Measurements from ENCODE around the gene YWHAE.
A peak's percentile ranks its signal among the peaks of the same experiment; 100 is the strongest.
"Not testable (repeated sequence)": the region's sequence is repeated elsewhere in the genome, so short reads cannot be mapped to it uniquely, and the experiment has no call there.

Gene YWHAE

DNA sequence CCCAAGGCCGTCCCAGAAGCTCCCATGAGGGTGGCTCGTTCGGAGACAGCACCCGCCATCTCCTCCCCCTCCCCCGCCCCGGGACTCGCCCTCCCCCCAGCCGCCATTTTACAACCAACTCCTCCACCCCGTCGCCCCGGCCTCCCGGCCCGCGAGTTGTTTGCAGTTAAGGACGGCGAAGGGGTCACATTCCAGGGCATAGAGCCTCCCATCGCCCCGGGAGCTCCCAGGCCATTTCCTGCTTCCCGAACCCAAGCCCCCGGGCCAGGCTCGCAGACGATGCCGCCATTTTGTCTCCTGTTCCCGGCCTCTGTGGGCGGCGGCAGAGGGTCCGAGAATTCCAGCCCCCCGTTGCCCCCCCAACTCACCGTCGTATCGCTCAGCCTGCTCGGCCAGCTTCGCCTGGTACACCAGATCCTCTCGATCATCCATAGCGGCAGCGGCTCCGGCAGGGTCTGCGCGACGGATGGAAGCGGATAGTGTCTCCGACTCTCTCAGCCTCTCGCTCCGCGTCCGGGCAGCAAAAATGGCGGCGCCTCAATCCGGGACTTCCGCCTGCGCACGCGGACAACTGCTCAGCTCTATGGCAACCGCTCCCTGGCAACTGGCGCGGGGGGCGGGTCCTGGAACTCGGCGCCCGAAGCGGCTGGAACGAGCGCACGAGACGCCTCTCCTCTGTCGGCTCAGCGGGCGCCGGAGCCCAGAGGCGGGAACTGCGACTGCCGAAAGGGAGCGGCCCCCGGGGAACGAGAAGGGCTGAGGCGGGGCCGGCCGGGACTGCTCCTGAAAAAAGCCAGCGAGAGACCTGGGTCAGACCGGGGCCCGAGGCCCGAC lies at the start of gene YWHAE:
Gene YWHAE, minus strand, starts transcription at position 544 of the 834 bp plus-strand sequence. Its CDS starts 112 bp downstream, at position 432.
- peak; percentile 92 to 94 for DNase-seq (ENCODE audit: low read depth in 1 of 2, low spot score in 1 of 2)

DNA sequence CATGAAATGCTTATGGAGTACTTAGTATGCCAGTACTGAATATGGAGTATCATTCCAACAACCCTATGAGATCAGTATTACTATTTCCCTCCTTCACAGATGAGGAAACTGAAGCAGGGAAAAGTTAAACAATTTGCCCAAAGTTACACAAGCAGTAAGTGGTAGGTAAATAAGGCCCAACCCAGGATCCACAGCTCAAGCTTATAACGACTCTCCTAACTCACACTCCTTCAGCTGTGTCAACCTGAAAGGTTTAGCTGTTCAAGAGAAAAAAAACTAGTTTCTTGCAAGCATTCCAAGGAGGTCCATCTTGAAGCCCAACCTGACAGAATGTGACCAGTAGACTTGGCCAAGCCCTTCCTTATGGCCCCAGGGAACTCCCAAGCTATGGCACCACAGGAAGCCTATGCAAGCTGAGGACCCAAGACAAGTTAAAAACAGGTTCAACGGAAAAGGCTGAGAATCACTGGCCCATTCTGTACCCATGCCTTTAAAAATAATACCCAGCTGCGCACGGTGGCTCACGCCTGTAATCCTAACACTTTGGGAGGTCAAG lies 49.5 kb upstream of the YWHAE start:
- DNase-seq (ENCODE audit: low read depth in 1 of 2, low spot score in 1 of 2) = no peak

DNA sequence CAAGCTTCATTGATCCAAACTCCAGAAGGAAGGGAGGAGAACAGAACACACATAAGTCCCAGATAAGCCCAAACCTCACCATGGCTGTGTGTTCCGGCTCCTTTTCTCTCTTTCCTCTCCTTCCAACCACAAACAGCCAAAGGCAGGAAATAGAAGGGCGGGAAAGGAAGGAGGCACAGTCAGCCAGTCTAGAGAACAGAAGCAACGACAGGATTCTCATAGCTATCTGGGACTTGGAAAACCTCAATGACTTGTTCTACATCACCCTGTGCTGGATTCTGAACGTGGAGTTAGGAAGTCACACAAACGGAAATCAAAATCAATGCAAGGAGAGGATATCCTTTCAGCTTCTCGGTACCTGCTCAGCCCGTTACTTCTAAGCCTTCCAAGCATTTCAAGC lies 47.0 kb upstream of the YWHAE start:
- no peak for DNase-seq (ENCODE audit: low read depth in 1 of 2, low spot score in 1 of 2)

DNA sequence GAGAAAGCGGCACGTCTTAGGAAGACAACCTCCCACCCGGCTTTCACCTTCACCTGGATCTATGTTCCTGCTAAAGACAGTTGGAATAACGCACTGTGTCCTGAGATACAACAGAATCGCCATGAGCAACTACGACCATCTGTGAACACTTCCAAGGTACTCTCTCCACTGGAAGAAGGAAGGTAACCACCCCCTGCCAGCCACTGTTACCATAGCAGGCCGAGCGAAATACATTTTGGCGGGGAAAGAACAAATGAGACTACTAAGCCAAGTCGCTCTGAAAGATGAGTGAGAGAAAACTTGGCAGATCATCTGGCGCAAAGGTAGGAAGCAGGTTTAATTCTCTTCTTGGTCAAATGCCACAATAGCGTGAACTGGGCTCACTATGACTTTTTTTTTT lies 46.2 kb upstream of the YWHAE start:
- DNase-seq (ENCODE audit: low read depth in 1 of 2, low spot score in 1 of 2) = no peak

DNA sequence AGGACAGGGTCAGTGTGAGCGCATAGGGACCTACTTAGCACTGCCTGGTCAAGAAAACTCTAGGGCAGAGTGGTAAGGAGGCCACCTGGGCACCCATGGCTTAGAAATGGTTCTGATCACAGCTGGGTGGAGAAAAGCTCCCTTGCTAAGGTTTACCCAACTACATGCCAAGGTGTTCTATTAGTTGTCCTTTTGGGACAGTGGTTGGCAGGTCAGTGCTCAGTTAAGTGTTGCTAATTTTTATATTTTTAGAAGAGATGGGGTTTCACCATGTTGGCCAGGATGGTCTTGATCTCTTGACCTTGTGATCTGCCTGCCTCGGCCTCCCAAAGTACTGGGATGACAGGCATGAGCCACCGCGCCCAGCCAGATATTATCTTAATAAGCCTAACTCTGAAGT lies 45.7 kb upstream of the YWHAE start:
- not testable (repeated sequence) for DNase-seq (ENCODE audit: low read depth in 1 of 2, low spot score in 1 of 2)

DNA sequence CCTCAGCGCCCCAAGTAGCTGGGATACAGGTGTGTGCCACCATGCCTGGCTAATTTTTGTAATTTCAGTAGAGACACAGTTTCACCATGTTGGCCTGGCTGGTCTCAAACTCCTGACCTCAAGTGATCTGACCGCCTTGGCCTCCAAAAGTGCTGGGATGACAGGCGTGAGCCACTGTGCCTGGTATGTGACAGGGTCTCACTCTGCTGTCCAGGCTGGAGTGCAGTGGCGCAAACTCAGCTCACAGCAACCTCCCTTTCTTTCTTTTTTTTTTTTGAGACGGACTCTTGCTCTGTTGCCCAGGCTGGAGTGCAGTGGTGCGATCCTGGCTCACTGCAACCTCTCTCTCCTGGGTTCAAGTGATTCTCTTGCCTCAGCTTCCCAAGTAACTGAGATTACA lies 42.7 kb upstream of the YWHAE start:
- not testable (repeated sequence) for DNase-seq (ENCODE audit: low read depth in 1 of 2, low spot score in 1 of 2)

DNA sequence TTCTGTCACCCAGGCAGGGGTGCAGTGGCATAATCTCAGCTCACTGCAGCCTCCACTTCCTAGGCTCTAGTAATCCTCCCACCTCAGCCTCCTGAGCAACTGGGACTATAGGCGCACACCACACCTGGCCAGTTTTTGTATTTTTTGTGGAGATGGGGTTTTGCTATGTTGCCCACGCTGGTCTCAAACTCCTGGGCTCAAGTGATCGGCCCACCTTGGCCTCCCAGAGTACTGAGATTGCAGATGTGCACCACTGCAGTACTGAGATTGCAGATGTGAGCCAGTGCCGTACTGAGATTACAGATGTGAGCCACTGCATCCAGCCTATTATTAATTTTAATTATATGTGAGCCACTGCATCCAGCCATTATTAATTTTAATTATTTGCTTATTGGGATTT lies 42.2 kb upstream of the YWHAE start:
- no peak for DNase-seq (ENCODE audit: low read depth in 1 of 2, low spot score in 1 of 2)

DNA sequence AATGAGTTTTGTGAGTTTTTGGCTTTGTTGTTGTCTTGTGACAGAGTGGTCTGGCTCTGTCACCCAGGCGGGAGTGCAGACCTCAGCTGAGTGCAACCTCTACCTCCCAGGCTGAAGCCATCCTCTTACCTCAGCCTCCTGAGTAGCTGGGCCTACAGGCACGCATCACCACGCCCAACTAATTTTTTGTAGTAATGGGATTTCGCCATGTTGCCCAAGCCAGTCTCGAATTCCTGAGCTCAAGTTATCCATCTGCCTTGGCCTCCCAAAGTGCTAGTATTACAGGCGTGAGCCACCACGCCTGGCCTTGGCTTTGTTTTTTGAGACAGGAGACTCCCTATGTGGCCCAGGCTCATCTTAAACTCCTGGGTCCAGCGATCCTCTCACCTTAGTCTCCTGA lies 40.9 kb upstream of the YWHAE start:
- no peak for DNase-seq (ENCODE audit: low read depth in 1 of 2, low spot score in 1 of 2)

DNA sequence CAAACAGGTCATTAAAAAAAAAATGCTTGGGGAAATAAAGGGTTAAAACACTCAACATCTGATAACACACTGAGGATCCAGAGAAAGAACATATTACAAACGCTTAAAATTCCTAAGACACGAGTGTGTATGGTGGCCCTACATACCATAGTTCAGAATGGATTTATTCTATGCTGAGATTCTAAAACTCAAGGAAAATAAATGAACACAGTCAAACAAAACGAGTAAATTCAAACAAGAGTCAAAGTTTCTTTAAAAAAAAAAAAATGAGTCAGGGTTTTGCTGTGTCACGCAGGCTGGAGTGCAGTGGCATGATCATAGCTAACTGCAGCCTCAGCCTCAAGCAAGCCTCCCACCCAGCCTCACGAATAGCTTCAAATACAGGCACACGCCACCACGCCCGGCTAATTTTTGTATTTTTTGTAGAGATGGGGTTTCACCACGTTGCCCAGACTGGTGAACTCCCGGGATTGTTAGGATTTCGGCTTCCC lies 38.6 kb upstream of the YWHAE start:
- no peak for DNase-seq (ENCODE audit: low read depth in 1 of 2, low spot score in 1 of 2)

DNA sequence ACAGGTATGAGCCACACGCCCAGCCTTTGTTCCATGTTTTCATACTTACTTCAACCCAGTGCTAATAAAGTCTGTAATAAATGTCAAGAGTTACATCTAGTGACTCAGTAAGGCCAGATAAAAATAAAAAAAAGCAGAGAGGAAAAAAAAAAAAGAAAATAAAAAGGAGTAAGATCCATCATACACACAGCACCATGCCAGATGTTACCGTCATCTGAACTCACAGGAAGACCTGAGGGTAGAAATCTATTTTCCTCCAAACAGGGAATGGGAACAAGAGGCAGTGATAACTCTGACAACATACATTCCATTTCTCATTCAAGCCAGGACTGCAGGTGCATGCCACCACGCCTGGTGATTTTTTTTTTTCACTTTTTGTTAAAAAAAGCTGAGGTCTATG lies 35.3 kb upstream of the YWHAE start:
- DNase-seq (ENCODE audit: low read depth in 1 of 2, low spot score in 1 of 2) = no peak

DNA sequence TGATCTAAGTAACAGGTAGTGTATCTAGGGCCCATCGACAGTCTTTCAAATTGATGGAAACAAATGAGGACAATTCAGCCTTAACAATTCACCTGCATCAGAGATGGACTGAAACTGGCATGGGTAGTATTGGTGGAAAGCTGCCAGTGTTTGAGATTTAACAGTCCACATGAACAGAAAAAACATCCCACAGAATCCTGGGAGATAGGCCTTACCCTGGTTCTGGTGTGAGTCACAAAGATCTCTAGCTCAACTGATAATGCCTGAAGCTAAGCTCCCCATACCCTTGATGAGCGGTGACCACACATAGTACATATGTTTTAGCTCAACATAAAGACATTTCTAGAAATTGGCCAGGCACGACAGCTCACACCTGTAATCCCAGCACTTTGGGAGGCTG lies 34.1 kb upstream of the YWHAE start:
- DNase-seq (ENCODE audit: low read depth in 1 of 2, low spot score in 1 of 2) = no peak

DNA sequence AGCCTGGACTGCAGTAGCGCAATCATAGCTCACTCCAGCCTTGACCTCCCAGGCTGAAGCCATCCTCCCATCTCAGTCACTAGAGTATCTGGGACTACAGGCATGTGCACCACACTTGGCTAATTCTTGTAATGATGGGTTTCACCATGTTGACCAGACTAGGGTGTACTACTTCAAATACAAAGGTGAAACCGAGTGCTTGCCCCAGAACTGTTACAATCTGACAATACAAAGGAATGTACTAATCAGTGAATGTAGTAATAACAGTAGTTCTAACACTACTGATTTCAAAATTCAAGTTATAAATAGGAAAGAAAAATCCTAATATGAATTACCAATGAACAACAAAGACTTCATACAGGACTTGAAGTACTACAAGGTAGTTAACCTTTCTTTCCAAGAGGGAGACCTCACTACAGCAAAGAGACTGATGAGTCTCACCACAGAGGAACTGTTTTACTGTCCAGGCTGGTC lies 31.6 kb upstream of the YWHAE start:
- DNase-seq (ENCODE audit: low read depth in 1 of 2, low spot score in 1 of 2) = no peak

DNA sequence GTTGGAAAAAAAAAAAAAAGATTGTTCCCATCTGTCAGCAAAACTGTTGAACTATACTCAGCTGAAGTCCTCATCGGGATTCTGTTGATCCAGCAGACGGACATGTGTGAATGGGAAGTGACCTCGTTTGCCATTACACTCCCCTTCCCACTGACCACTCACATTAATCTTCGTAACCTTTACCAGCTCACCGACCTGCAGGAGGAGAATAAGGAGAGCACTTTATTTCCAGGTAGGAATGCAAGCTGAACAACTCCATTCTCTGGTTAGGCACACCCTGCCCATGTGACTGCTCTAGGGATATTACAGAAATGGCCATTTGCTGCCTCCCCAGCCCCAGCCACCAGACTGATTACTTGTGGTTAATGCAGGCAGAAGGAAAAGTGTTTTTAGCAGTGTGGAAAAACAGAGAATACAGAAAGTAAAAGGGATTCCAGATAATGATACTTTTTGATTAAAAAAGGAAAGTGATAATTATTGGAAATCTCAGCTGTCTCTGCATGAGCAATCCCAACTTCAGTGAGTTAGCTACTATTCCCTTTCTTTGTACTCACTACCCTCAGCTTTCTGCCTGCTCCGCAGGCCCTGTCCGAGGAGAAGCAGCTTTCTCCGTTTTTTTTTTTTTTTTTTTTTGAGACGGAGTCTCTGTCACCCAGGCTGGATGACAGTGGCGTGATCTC lies 23.6 kb upstream of the YWHAE start:
- DNase-seq (ENCODE audit: low read depth in 1 of 2, low spot score in 1 of 2) = no peak

DNA sequence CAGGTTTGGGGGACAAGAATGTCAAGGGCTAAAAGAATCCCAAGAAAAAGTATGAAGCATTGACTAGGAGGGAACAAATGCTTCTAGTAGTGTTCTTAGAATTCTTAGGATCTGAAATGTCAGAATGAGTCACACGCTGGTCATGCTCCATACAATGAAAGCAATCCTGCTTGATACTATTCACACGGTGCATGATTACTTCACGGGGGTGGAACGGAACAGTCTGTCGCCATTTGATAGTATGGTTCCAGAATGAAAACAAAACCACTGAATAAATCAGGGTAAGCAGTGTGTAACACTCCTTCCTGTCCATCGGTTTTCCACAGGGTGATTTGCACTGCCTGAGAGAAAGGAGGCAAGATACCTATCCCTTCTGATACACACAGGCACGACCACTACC lies 22.9 kb upstream of the YWHAE start:
- DNase-seq (ENCODE audit: low read depth in 1 of 2, low spot score in 1 of 2) = no peak

DNA sequence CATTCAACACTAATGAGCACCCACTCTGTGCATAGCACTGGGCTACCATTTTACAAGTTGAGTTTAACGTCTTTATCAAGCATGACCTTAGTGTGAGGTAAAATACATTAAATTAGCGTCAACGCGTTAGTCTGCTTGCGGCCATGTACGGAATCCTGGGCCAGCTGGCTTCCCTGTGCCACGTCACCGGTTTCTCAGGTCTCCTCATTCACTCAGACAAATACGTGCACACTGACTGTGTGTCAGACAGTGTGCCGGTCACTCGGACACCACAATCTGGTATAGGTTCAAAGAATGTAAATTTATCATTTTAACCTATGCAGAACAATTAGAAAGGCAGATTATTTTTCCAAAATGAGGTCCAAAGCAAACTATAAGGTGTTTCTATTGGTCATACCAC lies 21.4 kb upstream of the YWHAE start:
- DNase-seq (ENCODE audit: low read depth in 1 of 2, low spot score in 1 of 2) = no peak

DNA sequence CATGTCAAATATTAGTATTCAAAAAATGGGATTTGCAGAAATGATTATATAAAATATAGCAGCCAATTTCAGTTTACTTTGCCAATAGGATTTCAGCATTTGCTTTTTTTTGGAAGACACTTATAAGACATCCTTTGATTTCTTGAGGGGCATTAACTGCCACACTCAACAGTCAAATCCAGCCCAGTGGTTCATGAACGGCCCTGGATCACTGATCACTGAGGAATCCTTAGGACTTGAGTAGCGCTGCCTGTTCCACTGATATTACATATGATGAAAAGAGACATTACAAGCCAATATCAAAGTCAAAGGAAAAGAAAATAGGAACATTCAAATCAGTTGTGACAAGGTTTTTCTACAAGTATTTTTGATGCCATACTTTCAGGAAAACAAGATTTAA lies 21.0 kb upstream of the YWHAE start:
- DNase-seq (ENCODE audit: low read depth in 1 of 2, low spot score in 1 of 2) = no peak

DNA sequence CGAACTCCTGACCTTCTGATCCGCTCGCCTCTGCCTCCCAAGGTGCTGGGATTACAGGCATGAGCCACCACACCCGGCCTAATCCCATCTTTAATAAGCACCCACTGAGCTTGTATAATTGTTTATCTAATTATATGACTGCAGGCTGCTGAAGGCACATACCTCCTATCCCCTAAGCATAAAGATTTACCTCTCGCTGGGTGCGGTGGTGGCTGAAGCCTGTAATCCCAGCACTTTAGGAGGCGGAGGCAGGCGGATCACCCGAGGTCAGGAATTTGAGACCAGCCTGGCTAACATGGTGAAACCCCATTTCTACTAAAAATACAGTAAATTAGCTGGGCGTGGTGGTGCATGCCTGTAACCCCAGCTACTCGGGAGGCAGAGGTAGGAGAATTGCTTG lies 20.1 kb upstream of the YWHAE start:
- DNase-seq (ENCODE audit: low read depth in 1 of 2, low spot score in 1 of 2) = no peak

DNA sequence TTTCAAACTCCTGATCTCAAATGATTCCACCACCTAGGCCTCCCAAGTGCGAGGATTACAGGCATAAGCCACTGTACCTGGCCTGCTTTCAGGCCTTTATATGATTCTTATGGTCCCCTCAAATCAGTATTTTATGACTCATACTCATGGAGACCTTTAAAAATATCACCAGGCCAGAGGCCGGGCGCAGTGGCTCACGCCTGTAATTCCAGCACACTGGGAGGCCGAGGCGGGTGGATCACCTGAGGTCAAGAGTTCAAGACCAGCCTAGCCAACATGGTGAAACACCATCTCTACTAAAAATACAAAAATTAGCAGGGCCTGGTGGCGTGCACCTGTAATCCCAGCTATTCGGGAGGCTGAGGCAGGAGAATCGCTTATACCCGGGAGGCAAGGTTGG lies 18.5 kb upstream of the YWHAE start:
- DNase-seq (ENCODE audit: low read depth in 1 of 2, low spot score in 1 of 2) = not testable (repeated sequence)

DNA sequence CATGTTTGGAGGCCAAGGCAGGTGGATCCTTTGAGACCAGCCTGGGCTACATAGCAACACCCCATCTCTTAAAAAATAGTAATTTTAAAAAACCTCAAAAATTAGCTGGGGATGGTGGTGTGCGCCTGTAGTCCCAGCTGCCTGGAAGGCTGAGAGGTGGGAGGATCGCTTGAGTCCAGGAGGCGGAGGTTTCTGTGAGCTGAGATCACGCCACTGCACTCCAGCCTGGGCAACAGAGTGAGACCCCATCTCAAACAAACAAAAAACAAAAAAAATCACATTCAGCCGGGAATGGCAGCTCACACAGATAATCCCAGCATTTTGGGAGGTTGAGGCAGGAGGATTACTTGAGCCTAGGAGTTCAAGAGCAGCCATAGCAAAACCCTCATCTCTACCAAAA lies 16.4 kb upstream of the YWHAE start:
- no peak for DNase-seq (ENCODE audit: low read depth in 1 of 2, low spot score in 1 of 2)

DNA sequence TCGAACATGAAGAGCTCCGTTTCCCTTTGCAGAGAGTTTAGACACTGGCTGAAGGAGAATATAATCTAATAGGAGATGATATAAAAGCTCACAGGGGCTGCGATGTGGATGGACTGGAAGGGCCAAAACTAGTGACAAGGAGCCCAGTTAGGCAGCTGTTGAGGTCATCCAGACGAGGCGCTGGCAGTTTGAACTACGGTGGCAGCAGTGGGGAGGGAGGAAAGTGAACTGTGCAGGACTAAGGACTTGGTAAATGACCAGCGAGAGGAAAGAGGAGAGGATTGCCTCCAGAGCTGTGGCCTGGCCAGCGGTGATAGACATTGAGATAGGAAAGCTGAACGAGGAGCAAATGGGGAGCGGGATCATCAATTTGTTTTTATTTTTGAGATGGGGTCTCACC lies 14.6 kb upstream of the YWHAE start:
- no peak for DNase-seq (ENCODE audit: low read depth in 1 of 2, low spot score in 1 of 2)

DNA sequence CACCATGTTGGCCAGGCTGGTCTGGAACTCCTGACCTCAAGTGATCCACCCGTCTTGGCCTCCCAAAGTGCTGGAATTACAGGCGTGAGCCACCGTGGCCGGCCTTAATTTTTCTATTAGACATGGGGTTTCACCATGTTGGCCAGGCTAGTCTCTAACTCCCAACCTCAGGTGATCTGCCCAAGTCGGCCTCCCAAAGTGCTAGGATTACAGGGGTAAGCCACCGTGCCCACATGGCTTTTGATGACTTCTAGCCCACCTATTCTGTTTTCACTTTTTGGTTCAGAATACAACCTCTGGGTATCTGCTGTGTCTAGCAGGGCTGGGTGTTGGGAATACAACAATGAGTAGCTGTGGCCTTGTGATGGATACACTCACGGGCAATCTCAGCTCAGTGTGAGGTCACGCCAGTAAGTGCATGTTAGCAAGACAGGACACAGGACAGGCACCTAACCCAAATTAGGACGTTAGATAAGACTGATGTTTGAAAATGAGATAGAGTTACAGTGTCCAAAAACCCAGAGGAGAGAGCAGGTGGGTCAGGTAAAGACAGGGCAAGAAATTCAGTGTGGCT lies 14.1 kb upstream of the YWHAE start:
- DNase-seq (ENCODE audit: low read depth in 1 of 2, low spot score in 1 of 2) = no peak

DNA sequence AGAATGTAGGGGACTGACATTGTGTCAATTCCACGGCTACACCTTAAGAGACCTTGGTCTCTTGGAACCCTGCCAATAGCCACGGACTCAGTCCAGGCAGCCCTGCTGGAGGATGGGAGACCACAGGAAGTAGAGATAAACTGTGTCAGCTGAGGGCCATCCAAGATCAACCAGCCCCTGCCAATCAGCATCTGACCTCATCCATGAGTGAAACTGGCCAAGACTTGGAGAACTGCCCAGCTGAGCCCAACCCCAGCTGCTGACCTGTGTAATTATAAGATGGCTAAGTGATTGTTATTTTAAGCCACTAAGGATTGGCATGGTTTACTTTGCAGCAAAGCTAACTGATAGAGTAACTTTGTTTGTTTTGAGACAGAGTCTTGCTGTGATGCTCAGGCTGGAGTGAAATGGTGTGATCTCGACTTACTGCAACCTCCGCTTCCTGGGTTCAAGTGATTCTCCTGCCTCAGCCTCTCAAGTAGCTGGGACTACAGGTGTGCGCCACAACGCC lies 13.3 kb upstream of the YWHAE start:
- no peak for DNase-seq (ENCODE audit: low read depth in 1 of 2, low spot score in 1 of 2)

Measured in stimulated activated CD4-positive, alpha-beta T cell treated with anti-CD3 and anti-CD28 coated beads, Interleukin-15, amount 100 ng/mL, for 1 hour (primary cell).